ENCODE results near the gene MRPL42. TPM values are rescaled to one million over a fixed set of nuclear protein-coding genes. Genes with fewer than 3 reads are reported as not detected.

MRPL42 gene
- polyA plus RNA-seq, 1 donor (not counting 4 experiments of a cell fraction or from before 2014, with no cell fraction given) = 110 TPM

DNA sequence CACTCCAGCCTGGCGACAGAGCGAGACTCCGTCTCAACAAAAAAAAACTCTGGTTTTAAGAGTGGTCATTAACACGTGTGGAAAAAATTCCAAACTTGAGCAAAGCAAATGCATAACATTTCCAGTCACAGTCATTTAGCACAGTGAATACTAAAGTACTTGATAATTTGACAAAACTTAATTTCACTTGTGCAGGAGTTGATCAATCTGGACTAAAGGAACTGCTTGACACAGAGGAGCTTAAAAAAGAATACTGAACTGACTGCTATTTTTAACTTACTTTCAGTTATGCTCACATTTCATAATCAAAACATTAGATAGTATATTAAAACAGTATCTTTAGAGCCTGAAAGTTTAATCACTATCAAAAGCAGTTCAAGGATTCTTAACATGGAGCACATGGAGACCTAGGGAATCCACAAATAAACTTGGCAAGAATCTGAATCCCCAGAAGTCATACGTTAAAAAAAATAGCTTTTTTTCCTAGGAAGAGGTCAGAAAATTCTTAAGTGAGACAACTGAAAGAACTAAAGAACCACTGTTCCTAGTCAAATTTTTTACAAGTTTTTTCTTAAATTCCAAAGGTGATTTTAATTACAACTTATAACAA is 33.0 kb upstream of the MRPL42 start:
- Histone ChIP-seq H3K9me3 (ENCODE audit: control insufficient read depth, low read depth, low read length) (no peaks in the 10 kb centered on the region), H3K4me1 (ENCODE audit: control insufficient read depth, extremely low read depth, insufficient read depth, low read length) (peaks cover 18% of the 10 kb centered on the region), H3K79me2 (ENCODE audit: control insufficient read depth, insufficient read depth, low read length) (peaks cover 98% of the 10 kb centered on the region), H3K9ac (ENCODE audit: control insufficient read depth, extremely low read depth, insufficient read depth, low read length) (no peak overlapping the region), H3K4me2 (ENCODE audit: control insufficient read depth, extremely low read depth, insufficient read depth, low read depth, low read length) (no peak overlapping the region), H3K9me1 (ENCODE audit: control insufficient read depth, extremely low read depth, insufficient read depth, low read length) (peaks cover 2% of the 10 kb centered on the region), H3K36me3 (ENCODE audit: control insufficient read depth in 2 of 2, extremely low read depth in 1 of 2, insufficient read depth in 2 of 2, low read length in 2 of 2) (peaks cover 0 to 3% of the 10 kb centered on the region in 2 experiments), H4K20me1 (ENCODE audit: control insufficient read depth, extremely low read depth, insufficient read depth, low read length) (peaks cover 49% of the 10 kb centered on the region), H3K27ac (ENCODE audit: control insufficient read depth, insufficient read depth, low read length) (no peak overlapping the region), H2AFZ (ENCODE audit: control insufficient read depth, low read length) (no peak overlapping the region), H3K27me3 (ENCODE audit: control insufficient read depth, extremely low read depth, insufficient read depth, low read length) (no peaks in the 10 kb centered on the region), H3K4me3 (ENCODE audit: control insufficient read depth in 2 of 3, extremely low read depth in 1 of 3, insufficient read depth in 2 of 3, low read depth in 1 of 3, low read length in 3 of 3) (no peak overlapping the region)
- TF ChIP-seq EZH2 (IDR thresholded peaks at IDR 0.05; ENCODE audit: low read length) = no peak
- TF ChIP-seq, protein P1, sequence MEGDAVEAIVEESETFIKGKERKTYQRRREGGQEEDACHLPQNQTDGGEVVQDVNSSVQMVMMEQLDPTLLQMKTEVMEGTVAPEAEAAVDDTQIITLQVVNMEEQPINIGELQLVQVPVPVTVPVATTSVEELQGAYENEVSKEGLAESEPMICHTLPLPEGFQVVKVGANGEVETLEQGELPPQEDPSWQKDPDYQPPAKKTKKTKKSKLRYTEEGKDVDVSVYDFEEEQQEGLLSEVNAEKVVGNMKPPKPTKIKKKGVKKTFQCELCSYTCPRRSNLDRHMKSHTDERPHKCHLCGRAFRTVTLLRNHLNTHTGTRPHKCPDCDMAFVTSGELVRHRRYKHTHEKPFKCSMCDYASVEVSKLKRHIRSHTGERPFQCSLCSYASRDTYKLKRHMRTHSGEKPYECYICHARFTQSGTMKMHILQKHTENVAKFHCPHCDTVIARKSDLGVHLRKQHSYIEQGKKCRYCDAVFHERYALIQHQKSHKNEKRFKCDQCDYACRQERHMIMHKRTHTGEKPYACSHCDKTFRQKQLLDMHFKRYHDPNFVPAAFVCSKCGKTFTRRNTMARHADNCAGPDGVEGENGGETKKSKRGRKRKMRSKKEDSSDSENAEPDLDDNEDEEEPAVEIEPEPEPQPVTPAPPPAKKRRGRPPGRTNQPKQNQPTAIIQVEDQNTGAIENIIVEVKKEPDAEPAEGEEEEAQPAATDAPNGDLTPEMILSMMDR (optimal IDR thresholded peaks at IDR 0.05 in 1 of 3, IDR thresholded peaks at IDR 0.05 in 1 of 3, conservative IDR thresholded peaks at IDR 0.05 in 1 of 3; ENCODE audit: extremely low read depth in 1 of 3, insufficient read depth in 2 of 3, low read length in 3 of 3) = no peak
- FAIRE-seq (no peak), DNase-seq (ENCODE audit: low read depth, low spot score) (no peak)
- dilution Hi-C loops (cut with MboI; ENCODE audit: extremely low pct_ligation_motif_present, low sequenced_read_pairs) = no loop called here

DNA sequence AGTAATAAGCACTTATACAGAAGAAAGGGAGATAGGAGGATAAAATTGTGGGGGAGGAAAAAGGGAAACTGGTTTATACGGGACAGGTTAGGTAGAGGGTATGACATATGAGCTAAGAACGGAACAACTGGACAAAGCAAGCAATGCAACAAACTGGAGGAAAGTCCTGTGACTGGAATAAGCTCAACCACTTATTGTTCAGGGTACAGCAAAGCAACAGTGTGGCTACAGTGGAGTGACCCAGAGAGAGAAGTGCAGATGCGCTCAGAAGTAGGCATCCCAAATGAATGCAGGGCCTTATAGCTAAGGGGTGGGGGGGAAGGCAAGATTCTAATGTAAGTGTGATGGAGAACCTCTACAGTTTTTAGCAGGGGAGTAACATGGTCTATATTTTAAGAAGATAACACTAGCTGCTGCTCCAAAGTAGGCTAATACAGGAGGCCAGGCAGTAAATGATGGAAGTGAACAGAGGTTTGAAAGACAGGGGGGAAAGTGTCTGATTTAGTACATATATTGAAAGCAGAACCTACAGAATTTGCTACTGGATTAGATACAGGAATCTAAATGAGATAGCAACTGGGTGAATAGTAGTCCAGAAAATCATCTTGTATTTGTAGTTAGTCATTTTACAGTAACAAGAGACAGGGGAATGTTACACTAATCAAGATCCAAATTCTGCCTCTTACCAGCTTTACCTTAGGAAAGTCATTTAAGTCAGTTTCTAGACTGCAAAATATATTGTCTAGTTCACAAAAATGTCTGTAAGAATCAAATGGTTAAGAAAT is 28.9 kb upstream of the MRPL42 start:
- H3K36me3 ChIP-seq (ENCODE audit: control insufficient read depth in 2 of 2, extremely low read depth in 1 of 2, insufficient read depth in 2 of 2, low read length in 2 of 2) = peaks cover 0 to 3% of the 10 kb centered on the region in 2 experiments
- FAIRE-seq = no peak
- peaks cover 29% of the 10 kb centered on the region for H3K4me1 ChIP-seq (ENCODE audit: control insufficient read depth, extremely low read depth, insufficient read depth, low read length)
- no peak overlapping the region for H3K4me3 ChIP-seq (ENCODE audit: control insufficient read depth in 2 of 3, extremely low read depth in 1 of 3, insufficient read depth in 2 of 3, low read depth in 1 of 3, low read length in 3 of 3)
- peaks cover 51% of the 10 kb centered on the region for H4K20me1 ChIP-seq (ENCODE audit: control insufficient read depth, extremely low read depth, insufficient read depth, low read length)
- dilution Hi-C loops (cut with MboI; ENCODE audit: extremely low pct_ligation_motif_present, low sequenced_read_pairs) = no loop called here
- H3K27ac ChIP-seq (ENCODE audit: control insufficient read depth, insufficient read depth, low read length) = no peak overlapping the region
- peaks cover 83% of the 10 kb centered on the region for H3K79me2 ChIP-seq (ENCODE audit: control insufficient read depth, insufficient read depth, low read length)
- H3K4me2 ChIP-seq (ENCODE audit: control insufficient read depth, extremely low read depth, insufficient read depth, low read depth, low read length) = peak overlapping the region; percentile 41
- peaks cover 2% of the 10 kb centered on the region for H3K9me1 ChIP-seq (ENCODE audit: control insufficient read depth, extremely low read depth, insufficient read depth, low read length)
- no peak overlapping the region for H3K9ac ChIP-seq (ENCODE audit: control insufficient read depth, extremely low read depth, insufficient read depth, low read length)
- no peak for TF ChIP-seq EZH2 (IDR thresholded peaks at IDR 0.05; ENCODE audit: low read length)
- TF ChIP-seq, protein P1 (optimal IDR thresholded peaks at IDR 0.05 in 1 of 3, IDR thresholded peaks at IDR 0.05 in 1 of 3, conservative IDR thresholded peaks at IDR 0.05 in 1 of 3; ENCODE audit: extremely low read depth in 1 of 3, insufficient read depth in 2 of 3, low read length in 3 of 3) = no peak
- no peaks in the 10 kb centered on the region for H3K27me3 ChIP-seq (ENCODE audit: control insufficient read depth, extremely low read depth, insufficient read depth, low read length)
- no peak overlapping the region for H2AFZ ChIP-seq (ENCODE audit: control insufficient read depth, low read length)
- no peak for DNase-seq (ENCODE audit: low read depth, low spot score)
- H3K9me3 ChIP-seq (ENCODE audit: control insufficient read depth, low read depth, low read length) = no peaks in the 10 kb centered on the region

Data from keratinocyte (primary cell).